Stimulated activated CD4-positive, alpha-beta T cell treated with anti-CD3 and anti-CD28 coated beads, Interleukin-4, amount 100 ng/mL, for 48 hours (primary cell): Measurements from ENCODE around the gene SF3B3.
"Not testable (repeated sequence)": the region's sequence is repeated elsewhere in the genome, so short reads cannot be mapped to it uniquely, and the experiment has no call there.

Source experiments
- DNase-seq, 2 donors: peaks; one replicate each; pipeline ENCODE4 v3.0.0-alpha.2; 2020; ENCODE audit warnings: low read depth in 2 of 2

SF3B3 gene

DNA sequence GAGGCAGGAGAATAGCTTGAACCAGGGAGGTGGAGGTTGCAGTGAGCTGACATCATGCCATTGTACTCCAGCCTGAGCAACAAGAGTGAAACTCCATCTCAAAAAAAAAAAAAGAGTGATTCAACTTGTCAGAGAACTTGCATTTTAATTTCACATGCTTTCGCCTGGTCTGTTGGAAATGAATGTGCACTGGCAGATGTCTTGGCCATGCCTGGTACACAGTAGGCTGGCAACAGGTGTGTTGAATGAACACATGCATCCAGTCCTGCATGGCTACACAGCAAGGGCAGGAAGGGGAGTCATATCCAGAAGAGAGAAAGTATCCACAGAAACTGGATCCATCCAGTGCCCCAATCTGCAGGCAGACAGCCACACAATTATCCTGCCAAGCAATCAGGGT, 11.8 kb upstream of the SF3B3 start:
- DNase-seq: no peak

DNA sequence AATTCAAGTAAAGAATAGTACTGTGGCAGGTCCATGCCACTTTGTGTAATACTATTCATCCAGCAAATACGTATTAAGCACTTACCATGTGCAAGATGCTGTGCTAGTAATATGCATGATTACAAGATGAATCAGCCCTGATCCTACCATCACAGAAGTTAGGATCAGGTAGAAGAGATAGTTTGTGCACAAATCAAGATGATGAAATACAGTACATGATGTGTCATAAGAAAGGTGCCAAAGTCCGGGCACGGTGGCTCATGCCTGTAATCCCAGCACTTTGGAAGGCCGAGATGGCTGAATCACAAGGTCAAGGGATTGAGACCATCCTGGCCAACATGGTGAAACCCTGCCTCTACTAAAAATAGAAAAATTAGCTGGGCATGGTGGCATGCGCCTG, 11.2 kb upstream of the SF3B3 start:
- no peak for DNase-seq

DNA sequence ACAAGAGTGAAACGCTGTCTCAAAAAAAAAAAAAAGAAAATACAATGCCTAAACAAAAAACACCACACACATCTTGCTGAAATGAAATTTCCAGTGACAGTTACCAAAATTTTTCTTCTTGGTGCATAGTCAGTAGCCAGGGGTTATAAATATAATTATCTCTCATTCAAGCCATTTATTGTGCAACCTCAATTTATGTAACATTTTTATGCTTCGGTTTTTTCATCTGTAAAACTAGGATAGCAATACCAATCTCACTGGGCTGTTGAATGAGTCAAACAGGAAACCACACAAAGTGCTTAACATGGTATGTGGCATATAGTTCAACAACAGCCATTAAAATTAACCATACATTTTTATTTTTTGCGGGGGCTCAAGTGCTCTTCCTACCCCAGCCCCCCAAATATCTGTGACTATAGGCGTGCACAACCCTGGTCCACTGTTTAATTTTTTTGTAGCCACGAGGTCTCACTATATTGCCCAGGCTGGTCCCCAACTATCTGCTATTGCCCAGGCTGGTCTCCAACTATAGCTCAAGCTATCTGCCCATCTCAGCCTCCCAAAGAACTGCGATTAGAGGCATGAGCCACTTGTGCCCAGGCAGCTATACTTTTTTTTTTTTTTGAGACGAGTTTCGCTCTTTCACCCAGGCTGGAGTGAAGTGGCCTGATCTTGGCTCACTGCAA, 2.9 kb upstream of the SF3B3 start:
- DNase-seq: no peak

DNA sequence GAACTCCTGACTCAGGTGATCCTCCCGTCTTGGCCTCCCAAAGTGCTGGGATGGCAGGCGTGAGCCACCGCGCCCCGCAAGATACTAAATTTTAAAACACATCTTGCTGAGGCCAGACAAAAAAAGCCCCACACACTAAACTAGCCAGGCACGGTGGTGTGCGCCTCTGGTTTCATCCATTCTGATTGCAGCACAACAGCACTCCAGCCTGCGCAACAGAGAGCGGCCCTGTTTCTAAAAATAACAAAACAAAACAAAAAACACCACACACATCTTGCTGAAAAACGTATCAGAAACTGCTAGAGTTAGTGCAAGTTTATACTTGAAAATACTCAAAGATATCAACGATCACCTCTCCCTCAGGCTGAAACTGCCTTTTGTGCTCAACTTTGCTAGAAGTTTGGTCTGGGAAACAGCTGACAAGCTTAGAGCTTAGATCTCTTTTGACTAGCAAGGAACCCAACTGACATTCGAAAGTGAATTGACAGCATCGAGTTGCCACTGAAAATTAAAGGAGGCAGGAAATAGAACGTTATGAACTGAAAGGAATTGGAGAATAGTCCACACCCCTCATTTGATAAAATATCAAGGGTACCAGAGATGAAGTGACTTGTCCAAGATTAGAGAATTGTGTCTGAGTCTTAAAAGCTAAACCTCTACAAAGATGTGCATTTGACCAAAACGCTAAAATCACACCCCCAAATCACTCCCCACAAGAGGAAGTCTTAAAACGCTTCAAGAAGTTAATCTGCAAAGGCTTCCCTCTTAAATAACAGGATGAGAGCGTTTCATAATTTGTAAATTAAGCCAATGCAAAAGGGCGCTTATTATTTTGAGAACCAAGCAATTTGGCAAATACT, 1.2 kb upstream of the SF3B3 start:
- DNase-seq: no peak

DNA sequence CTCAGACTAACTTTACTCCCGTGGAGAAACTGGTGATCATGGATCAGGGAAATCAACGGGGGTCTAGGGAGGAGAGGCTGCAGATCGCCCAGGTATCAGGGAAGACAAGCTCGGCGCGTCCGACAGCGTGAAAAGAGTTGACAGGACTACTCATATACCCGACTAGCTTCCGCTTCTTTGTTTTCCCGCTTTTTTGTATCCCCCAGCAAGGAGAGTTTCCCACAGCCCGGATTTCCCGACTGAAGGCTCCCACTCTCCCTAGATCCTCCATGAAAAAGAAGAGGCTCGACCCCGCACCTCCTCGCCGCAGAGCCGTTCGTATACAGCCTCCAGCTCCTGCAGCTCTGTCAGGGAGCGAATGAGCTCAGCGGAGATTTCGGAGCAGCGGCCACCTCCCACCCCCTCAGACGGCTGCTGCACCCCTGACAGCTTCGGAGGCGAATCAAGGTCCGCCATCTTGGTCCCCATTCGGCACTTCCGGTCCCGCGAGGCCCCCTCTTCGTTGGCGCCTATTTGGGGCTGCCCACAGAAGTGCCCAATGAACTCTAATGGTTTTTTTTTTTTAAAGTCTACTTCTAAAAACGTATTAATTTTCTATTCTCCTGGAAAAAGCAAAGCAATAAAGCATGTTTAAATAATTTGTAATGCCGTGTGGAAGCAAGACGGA, 407 bp upstream of the SF3B3 start, which contains the start of gene COG4:
Gene COG4 (minus strand): TSS at position 479 of the 667 bp plus-strand sequence. CDS start 11 bp downstream, at position 468.
- DNase-seq: peak; percentile 85 to 90

DNA sequence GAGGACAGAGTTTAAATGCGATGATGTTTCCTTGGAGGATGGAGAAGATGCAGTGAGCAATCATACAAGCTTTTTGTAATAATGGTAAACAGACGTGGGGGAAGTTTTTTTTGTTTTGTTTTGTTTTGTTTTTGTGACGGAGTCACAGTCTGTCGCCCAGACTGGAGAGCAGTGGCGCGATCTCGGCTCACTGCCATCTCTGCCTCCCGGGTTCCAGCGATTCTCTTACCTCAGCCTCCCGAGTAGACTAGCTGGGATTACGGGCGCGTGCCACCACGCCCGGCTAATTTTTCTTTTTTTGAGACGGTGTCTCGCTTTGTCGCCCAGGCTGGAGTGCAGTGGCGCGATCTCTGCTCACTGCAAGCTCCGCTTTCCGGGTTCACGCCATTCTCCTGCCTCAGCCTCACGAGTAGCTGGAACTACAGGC, 796 bp downstream of the SF3B3 start:
- not testable (repeated sequence) for DNase-seq

DNA sequence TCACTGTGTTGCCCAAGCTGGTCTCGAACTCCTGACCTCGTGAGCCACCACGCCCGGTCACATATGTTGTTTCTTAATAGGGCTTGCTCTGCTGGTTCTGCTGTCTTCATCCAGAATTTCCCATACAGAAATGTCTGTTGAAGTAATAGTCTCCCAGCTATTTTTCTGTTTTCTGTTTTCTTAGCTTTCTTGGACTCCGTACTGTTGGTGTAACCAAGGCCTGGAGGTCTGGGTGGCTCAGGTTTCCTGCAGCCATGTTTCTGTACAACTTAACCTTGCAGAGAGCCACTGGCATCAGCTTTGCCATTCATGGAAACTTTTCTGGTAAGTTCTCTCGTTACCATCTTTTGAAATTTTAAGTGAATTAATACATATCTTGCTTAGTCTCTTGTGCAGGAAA, 2.8 kb downstream of the SF3B3 start:
- no peak for DNase-seq

DNA sequence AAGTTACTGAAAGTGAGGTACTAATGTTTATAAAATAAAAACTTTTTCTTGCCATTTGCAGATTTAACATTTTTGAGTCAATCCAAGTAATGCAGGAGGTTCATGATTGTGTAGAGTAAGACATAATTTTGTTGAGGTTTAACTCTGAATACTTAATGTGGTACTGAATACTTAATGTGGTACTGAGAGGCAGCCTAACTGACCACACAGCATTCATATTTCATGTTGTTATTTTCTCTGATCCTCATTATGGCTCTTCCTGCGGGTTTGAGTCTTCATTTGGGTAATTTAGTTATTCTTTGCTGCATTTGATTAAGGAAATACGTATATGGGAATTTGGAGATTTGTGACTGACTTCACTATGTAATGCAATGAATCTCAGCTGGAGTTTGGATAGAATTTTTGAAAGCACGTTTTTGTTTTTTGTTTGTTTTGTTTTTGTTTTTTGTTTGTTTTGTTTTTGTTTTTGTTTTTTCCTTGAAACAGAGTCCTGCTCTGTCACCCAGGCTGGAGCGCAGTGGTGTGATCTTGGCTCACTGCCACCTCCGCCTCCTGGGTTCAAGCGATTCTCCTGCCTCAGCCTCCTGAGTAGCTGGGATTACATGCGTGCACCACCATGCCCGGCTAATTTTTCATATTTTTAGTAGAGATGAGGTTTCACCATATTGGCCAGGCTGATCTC, 3.8 kb downstream of the SF3B3 start:
- no peak for DNase-seq

DNA sequence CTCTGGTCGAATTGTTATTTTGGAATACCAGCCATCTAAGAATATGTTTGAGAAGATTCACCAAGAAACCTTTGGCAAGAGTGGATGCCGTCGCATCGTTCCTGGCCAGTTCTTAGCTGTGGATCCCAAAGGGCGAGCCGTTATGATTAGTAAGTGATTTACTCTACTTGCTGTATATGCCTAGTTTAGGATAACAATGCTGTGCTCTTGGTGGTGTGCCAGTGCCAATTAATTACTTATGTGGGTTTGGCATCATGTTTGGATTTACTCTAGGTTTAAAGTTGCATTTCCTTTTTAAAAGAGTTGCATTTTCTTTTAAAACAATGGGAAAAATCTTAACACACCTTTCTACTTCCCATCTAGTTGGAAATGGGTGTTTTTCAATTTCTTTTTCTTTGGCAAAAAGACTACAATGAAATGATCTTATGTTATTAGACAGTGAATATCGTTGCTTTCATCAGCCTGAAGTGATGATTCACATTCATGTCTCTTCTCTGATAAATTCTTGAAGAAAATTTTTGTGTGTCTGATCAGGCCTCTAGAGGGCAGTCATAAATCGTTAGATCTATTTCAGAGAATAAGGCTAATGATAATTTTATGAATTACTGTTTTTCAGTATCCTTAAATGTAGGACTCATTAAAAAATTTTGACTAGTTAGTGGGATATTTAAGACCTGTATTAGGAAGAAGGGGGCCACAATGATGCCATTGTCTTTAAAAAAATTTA, 5.6 kb downstream of the SF3B3 start:
- DNase-seq: no peak

DNA sequence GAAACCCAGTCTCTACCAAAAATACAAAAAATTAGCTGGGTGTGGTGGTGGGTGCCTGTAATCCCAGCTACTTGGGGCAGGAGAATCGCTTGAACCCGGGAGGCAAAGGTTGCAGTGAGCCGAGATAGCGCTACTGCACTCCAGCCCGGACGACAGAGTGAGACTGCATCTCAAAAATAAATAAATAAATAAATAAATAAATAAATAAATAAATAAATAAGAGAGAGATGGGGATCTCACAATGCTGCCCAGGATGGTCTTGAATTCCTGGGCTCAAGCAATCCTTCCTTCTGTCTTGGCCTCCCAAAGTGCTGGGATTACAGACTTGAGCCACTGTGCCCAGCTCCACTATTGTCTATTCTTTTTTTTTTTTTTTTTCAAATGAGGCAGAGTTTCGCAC, 6.3 kb downstream of the SF3B3 start:
- DNase-seq: not testable (repeated sequence)

DNA sequence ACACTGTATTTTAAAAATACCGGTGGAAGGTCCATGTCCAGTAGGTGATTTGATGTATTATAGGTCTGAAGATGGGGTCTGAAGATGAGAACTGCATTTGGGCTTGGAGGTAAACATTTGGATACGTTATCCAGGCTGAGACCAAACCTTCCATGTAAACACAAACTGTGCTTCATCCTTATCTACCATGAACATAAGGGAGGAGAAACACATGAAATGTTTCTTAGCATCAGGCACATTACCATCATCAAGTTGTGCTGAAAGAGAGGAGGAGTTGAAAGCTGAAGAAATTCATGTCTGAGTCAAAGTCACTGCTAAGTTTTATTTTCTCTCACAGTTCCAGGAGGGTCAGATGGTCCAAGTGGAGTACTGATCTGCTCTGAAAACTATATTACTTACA, 11.4 kb downstream of the SF3B3 start:
- no peak for DNase-seq

DNA sequence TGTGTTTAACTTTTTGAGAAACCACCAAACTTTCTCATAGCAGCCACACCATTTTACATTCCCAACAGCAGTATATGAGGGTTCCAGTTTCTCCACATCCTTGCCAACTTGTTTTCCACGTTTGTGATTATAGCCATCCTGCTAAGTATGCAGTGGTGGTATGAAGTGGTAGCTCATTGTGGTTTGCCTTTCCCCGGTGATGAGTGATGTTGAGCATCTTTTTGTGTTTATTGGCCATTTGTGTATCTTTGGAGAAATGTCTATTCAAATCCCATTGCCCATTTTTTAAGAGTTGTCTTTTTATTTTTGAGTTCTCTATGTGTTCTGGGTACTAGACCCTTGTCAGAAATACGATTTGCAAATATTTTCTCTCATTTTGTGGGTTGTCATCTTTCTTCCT, 17.4 kb downstream of the SF3B3 start:
- no peak for DNase-seq

DNA sequence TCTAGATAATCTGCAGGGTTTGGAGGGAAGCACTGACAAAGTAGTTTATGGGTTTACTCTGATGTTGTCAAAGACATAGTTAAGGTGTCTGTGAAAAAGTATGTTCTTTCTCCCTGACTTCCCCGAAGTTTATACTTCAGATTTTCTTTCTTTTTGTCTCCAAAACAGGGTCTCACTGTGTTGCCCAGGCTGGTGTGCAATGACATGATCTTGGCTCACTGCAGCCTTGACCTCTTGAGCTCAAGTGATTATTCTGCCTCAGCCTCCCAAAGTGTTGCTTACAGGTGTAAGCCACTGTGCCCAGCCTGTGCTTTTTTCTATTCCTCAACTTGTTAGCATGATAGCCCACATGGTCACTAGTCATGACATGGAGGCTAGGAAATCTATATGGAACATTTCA, 20.9 kb downstream of the SF3B3 start:
- DNase-seq: no peak

DNA sequence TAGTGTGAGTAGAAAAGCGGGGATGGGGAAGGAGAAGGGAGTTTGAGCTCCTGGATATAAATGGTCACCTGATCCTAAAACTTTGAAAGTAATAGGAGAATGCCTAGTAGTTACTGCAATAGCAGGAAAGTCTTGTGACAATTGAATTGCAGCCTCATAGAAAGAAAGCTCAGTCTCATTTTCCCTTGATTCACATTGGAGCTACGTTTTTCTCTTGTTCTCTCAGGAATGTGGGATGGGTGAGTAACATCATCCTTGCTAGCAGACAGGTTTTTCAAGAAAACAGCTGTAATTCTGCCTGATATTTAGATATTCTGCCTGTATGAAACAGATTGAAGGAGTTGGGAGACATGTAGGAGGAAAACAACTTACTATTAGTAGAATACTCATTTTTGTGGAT, 25.3 kb downstream of the SF3B3 start:
- DNase-seq: no peak

DNA sequence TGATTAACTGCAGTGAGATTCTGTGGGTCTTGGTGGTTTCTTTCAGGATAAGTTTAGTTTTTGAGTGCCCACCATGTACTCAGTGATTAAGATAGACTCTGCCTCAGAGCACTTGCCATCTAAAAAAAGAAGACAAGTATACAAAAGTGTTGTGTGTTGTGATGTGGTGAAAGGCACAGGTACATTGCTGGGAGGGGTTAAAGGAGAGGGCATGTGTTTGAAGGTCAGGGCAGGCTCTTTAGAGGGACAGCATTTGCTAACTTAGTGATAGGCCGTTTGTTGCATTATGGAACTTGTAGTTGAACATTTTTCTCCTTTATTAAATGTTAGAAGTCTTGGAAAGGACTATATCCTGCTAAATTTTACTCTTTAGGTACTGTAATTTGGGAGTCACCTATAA, 26.5 kb downstream of the SF3B3 start:
- no peak for DNase-seq

DNA sequence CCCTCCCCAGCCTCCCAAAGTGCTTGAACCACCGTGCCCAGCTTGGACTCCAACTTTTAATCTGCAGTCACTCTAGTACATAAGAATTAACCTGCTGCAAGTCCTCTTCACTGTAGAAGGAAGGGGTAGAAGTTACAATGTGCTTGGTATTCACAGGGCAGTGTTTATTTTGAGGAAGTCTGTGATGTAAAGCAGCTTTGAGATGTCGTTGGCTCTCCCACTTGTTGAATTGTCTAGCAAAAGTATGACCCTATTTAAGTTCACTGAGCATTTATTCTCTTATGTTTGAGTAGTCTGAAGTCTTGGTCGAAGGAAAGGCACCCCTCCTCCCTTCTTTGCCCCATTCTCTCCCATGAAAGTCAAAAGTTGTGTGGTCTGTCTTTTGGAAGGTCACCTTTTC, 28.2 kb downstream of the SF3B3 start:
- no peak for DNase-seq

DNA sequence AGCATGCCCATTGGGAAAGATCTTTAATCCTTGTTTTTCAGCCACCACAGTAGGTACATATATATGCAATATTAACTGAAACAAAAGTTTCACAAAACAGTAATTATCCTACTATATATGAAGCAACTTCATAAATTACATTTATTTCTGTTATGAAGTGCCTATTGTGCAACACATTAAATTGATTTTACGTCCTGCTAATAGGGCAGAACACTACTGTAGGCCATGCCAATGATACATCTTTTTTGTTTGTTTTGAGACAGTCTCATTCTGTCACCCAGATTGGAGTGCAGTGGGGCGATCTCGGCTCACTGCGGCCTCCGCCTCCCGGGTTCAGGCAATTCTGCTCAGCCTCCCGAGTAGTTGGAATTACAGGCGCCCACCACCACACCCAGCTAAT, 29.1 kb downstream of the SF3B3 start:
- DNase-seq: no peak

DNA sequence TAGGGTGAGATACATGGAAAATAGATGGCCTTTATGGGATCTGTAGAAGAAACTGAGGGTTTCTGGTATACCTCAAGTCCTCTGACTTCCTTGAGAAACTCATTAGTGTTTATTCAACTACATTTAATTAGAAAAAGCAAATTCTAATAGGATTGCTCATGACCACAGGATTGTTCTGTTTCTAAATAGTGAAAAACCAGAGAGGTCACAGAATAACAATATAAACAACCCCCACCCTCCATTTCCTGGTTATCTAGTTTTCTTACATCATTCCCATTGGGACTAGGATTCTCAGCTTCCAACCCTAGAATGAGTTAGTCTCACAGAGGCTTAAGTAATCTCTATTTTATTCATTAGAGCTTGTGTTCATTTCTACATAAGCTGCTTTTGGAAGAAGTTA, 30.0 kb downstream of the SF3B3 start:
- DNase-seq: no peak

DNA sequence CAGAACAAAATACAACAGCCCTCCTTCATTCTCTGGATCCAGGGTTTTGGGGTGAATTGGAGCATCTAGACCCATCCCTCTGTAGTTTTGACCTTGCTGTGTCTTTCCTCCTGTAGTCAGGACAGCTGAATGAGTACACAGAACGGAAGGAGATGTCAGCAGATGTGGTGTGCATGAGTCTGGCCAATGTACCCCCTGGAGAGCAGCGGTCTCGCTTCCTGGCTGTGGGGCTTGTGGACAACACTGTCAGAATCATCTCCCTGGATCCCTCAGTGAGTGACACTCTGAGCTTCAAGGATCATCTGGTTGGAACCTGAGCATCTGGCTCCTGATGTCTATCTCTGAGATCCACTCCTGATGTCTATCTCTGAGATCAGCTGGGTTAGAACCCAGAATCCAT, 32.4 kb downstream of the SF3B3 start:
- no peak for DNase-seq

DNA sequence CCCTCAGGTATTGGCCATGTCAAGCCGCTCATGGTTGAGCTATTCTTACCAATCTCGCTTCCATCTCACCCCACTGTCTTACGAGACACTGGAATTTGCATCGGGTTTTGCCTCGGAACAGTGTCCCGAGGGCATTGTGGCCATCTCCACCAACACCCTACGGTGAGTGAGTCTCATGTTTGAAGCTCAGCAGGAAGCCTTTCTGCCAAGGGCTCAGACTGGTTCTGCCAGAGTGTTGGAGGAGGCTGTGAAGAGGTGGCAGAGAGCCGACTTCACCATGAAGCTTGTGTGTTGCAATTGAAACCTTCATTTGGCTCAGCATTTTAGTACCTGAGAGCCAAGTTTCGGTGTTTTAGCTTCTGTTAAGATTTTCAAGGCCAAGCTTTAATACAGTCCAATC, 38.0 kb downstream of the SF3B3 start:
- no peak for DNase-seq

DNA sequence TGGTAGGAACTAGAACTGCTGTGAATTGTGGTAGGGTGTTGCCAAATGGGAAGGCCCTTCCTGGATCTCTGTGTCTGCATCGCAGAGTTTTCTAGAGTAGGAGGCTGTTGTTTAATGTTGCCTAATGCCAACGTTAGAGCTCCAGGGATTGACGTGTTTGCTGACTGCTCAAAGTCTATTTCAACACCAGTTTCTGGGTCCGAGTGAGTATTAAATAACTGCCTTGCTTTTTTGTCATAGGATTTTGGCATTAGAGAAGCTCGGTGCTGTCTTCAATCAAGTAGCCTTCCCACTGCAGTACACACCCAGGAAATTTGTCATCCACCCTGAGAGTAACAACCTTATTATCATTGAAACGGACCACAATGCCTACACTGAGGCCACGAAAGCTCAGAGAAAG, 40.0 kb downstream of the SF3B3 start:
- DNase-seq: no peak
